T-helper 2 cell (primary cell): ENCODE data around the gene EEPD1.
"Not testable (repeated sequence)": the region's sequence is repeated elsewhere in the genome, so short reads cannot be mapped to it uniquely, and the experiment has no call there.

ENCODE experiments used
- DNase-seq, 5 experiments: peaks; one replicate each; pipeline versions ENCODE4 v3.0.0 to v3.0.0-alpha.2; 2012 to 2022

The EEPD1 gene

DNA sequence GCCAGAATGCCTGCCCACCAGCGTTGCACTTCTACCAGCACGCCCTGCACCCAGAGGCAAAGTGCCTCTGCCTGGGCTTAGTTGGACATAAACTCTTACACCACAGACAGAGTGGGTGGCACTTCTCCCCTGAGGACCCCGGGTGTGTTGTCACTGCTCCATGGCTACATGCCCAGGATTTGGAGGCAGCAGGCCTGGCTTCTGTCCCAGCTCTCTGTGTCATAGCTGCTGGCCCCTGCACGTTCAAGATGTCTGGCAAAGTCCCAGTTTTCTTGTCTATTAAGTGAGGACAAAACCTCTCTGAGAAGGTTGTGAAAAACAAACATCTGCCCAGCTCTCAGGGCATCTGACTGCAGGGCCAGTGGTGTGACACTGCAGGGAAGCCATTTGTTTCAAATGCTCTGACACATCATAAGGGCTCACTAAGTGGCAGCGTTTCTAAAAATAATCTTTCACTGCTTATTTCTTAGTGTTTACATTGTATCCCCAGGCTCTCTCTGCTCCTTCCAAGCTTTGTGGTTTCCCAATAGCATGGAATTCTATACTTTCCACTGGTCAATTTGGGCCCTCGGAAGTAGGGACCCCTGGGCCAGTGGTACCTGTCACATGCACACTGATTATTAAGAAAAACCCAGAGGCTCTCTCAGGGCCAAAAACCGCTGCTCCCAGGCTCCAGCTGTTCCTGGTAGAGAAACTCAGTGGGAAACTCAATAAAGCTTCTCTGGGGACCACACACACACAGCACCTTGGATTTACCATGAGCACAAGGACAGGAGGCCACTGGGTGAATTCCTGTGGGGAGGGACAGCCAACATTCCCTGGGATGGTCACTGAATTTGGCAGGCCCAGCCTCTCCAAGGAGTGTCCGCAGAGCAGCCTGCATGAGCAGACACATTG lies 150.4 kb downstream of the EEPD1 start:
- DNase-seq: no peak

DNA sequence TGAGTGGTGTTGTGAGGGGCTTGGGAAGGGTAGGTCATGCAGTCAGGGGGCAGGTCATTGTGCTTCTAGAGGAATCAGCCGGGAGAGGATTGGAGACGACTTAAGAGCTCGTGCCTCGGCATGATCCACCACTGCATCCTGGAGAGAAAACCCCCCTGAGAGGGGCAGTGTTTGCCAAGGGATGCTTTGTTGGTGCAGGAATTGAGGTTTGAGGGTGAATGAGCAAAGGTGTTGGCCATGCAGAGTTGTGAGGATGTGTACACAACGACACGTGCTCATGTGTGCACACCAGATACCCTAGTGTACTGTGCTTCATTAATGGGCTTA lies 151.0 kb downstream of the EEPD1 start:
- DNase-seq: no peak

DNA sequence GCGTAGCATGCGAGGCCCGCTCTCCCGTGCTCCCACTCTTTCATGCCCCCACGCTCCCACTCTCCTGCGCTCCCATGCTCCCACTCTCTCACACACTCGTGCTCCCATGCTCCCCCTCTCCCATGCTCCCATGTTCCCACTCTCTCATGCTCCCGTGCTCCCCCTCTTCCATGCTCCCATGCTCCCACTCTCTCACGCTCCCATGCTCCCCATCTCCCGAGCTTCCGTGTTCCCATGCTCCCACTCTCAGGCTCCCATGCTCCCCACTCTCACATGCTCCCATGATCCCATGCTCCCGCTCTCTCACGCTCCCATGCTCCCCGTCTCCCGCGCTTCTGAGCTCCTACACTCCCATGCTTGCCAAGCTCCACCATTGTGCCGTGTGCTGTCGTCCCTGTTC lies 152.2 kb downstream of the EEPD1 start:
- DNase-seq: no peak

DNA sequence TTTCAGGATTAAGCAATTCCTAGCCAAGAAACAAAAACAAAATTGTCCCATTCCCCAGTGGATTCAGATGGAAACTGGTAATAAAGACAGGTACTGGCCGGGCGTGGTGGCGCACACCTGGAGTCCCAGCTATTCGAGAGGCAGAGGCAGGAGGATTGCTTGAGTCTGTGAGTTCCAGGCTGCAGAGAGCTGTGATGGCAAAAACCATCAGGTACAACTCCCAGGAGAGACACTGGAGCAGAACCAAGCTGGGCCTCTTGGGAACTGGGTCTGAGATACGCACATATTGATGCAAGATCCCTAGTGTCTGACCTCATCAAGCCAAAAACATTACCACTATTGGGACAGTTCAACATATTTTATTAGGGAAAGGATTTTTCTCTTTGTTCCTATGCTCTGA lies 152.6 kb downstream of the EEPD1 start:
- DNase-seq: no peak

DNA sequence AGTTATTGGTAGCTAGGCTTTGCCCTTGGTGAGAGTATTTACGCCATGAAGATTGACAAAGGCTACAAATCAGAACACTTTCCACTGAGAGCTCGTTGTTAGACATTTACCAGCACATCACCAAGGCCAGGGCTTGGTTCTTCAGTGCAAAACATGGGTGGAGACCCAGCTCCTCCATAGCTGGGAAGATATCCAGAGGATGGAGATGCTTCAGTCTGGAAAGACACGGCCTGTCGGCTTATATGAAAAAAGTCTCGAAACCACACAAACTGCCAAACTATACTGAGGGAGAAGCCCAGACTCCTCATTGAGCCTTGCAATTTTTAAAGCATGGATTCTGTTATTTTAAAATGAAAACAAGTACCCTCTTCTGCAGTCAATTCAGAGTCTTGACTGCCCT lies 153.2 kb downstream of the EEPD1 start:
- DNase-seq: no peak

DNA sequence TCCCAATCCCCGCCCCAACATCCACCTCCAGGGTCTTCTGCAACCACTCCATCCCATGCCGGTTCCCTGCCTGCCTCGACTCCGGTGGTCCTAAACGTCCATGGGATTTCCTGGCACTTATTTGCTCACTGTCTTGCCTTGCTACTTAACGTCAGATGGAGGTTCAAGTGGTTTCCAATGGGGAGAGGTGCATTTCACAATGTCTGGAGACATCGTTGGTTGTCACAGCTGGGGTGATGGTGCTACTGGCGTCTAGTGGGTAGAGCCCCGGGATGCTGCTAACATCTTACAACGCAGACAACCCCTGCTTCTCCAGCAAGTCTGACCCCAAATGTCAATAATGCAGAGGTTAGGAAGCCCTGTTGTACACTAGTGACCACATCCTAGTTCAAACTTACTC lies 153.7 kb downstream of the EEPD1 start:
- no peak for DNase-seq

DNA sequence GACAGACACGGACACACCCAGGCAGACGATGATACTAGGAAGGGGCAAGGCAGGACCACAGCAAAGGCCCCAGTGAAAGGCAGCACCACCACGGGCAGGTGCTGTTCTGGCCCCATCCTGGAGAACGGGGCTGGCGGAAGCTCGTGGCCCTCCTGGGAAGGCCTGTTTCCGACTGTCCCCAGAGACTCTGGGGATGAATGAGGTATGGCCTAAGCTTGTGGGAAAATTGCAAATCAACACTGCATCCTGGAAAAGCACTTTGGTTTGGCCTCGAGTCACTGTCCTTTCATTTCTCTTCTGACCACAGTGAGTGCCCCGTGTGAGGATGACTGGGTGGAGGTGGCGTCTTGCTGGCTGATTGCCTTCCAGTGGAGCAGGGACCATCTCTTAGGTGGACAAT lies 155.0 kb downstream of the EEPD1 start:
- no peak for DNase-seq

DNA sequence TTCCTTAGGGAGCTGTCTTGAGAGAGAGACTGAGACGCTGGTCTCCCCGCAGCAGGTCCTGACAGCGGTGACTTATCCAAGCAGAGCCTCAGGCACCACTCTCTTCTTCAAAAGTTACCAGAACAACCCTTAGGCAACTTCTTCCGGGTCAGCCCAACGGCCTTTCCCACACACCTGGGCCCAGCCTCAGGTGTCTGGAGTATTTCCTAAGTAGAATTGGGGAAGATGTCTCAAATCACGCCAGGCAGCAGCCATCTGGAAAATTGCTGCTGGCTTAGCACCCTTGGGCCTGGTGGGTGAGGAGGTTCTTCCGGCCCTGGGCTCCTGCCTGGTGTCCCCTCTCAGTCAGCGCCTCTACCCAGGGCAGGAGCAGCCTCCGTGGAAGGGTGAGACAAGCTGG lies 156.2 kb downstream of the EEPD1 start:
- no peak for DNase-seq

DNA sequence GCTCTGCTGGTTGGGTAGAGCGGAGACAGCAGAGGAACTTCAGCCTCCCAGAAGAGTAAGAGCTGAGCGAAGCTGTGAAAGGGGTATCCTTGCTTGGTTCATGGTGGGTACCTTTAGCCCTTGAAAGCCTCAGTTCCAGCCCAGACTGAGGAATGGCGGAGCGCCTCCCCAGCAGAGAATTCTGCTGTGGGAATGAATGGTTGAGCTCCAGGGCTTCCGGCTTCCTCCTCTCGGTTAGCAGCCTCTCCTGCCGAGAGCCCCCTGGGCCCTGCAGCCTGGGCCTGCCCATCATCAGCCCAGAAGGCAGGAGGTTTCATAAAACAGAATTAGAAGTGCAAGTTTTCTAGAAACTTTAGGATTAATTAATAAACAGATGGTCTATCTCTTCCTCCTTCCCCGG lies 156.7 kb downstream of the EEPD1 start:
- no peak for DNase-seq

DNA sequence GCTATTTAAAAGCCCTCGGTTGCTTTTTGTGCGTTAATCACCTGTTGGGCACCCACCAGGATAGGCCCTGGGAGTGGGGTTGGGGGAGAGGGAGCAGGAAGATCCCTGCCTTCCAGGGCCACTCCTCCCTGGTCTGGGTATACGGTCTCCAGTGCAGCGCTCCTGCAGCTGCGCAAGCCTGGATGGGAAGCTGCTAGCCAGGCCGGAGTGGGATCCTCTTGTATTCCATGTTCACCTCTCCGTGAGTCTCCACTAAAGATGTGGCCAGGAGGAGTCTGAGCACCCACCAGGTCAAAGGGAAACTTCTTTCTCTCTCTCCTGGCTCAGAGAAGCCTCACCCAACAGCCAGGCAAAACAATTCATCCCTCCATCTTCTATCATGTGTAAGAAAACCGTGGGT lies 157.8 kb downstream of the EEPD1 start:
- DNase-seq: no peak

DNA sequence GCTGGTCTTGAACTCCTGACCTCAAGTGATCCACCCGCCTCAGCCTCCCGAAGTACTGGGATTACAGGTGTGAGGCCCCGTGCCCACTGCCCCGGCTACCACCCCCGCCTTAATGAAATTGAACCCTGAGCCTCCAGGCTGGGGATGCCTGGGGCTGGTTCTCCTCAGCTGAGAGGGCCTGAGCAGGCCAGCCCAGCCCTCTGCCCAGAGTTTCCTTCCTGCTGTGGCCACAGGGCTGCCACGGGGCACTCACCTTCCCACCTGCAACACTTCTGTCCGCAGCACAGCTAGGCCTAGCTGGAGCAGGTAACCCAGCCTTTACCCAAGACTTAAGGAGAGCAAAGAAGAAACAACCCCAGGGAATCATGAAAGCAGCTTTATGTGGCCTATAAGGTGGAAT lies 158.5 kb downstream of the EEPD1 start:
- DNase-seq: no peak

DNA sequence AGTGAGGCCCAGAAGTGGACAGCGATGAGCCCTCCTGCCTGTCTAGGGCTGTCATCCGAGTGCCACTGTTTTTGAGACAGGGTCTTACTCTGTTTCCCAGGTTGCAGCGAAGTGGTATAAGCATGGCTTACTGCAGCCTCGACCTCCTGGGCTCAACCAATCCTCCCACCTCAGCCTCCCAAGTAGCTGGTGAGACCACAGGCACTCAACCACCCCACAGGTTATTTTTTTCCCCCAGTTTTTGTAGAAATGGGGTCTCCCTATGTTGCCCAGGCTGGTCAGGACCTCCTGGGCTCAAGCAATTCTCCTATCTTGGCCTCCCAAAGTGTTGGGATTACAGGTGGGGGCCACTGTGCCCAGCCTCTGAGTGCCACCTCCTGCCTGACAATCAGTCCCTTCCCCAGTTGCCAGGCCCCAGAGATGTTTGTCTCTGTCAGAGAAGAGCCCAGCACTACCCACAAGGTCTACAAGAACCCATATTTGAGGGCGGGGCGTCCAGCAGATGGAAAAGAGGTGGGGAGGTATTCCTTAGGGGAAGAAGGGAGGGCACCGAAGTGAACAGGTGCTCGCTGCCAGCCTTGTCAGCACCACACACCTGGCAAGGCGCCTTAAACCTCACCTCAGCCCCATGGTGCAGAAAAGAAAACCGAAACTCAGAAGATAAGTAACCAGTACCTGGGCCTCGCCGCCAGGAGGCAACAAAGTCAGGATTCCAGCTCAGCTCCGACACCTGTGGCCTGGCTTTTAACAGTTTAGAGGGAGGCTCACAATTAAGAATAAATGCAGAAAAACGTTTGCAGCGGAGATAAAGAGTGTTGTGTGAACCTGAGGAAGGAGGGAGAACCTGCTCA lies 159.2 kb downstream of the EEPD1 start:
- peak in 2 of 5 experiments; percentile 27 to 77 for DNase-seq

DNA sequence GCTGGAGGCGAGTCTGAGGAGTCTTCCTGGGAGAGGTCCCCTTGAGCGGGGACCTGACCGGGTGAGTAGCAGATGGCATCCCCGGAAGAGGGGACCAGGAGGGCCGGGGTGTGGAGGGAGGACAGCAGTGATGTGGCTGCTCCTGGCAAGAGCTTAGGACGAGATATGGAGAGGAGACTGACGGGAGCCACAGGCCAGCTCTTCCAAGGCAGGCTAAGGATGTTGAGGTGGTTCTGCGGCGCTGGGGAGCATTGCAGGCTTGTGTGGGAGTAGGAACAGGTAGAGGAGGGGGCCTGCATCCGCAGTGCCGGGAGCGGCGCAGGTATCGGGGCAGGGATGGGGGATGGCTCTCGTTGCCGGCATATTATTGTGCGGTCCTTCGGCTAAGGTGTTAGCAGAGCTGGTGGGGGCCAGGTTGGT lies 159.9 kb downstream of the EEPD1 start:
- no peak for DNase-seq

DNA sequence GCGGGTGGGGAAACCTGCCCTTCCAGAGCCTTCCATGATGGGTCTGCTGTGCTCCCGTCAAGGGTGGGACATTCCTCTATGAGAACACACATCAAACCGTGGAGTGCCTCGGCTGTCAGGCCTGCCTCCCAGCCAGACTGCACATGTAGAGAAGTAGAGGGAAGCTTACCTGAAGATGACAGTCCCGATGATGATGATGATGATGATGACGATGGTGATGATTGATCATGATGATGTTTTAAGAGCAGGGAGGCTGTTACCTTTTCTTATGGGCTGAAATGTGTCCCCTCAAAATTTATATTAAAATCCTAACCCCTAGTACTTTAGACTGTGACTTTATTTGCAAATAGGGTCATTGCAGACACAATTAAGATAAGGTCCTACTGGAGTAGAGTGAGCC lies 160.6 kb downstream of the EEPD1 start:
- no peak for DNase-seq

DNA sequence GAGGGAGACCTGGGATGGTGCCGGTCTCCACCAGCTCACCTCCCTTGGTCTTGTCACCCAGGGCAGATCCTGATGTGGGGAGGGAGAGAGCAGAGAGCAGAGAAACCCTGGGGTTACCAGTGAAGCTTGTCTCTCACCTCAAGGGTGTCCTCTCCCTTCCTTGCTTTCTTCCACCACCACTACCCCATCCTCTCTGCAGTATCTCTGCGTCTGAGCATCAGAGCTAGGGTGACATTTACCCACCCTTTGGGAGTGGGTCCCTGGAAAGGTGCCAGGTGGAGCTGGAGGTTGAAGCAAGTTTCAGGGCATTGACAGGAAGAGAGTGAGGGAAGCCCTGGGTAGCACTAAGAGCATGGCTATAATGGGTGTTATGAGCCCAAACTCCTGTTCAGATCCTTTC lies 161.4 kb downstream of the EEPD1 start:
- no peak for DNase-seq

DNA sequence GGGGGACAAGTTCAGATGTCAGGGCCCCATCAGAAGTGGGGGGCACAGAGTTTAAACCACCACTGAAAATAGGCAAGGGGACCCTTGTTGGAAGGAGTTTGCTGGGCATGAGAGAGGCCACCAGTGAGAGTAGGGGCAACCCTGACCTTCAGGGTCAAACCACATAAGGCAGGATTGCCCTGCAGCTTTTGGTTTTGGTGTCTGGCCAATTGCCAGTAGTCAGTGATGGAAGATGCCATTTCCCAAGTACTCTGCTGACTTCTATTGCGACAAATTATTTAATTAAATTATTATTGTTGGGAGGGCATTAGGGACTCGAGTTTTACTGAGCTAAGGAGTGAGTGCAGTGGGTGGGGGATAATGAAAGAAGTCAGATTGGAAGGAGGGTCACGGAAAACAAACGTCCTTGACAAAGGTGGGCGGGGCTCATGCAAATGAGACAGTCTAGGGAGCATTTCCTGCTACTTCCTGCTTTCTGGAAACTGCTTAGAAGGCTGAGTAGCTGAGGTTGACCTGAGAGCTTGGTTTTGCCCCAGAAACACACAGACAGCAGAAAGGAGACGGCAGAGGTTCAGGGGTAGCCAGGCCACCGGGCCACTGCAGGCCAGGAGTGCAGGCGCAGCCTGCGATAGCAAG lies 162.4 kb downstream of the EEPD1 start:
- no peak for DNase-seq

DNA sequence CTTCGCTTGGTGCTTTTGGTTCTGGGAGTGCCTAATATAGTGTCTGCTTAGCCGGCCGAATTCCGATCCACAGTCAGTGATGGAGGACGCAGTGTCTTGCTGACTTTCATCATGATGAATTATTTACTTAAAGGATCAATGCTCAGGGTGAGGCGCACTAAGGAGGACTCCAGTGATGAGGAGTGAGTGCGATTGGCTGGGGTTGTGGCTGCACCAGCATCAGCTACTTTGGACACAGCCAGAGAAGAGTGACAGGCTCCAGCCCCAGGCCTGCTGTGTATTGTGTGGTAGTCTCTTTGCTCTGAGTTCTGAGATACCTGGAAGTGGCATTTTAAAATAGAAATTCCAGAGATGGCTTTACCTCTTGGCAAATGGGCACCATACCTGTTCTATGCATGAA lies 163.3 kb downstream of the EEPD1 start:
- DNase-seq: no peak

DNA sequence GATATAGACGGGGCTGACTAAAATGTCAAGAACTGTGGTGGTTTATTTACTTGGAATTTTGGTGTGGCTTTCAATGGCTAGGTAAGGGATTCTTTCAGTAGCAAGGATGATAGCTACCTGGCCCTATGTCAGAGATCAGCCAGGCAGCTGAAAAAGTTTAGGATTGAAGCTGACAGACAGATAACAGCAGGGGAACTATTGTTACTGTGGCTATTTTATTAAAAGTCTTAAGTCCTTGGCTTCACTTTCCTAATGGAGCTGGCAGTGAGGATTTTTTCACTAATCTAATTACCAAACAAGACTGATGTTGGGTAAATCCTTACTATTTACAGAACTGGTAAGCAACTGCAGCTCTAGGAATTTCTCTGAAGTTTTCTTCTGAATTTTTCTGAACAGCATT lies 164.2 kb downstream of the EEPD1 start:
- DNase-seq: no peak

DNA sequence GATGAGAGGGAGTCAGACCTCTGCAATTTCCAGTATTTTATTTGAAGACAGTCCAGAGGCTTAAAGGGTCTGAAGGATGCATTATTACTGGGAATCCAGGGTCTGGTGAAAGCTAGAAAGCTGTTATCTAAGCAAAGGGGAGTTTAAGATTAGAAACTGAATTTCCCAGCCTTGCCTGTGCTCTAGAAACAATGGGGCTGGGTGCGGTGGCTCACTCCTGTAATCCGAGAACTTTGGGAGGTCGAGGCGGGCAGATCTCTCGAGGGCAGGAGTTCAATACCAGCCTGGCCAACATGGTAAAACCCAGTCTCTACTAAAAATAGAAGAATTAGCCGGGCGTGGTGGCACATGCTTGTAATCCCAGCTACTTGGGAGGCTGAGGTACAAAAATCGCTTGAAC lies 165.1 kb downstream of the EEPD1 start:
- DNase-seq: no peak

DNA sequence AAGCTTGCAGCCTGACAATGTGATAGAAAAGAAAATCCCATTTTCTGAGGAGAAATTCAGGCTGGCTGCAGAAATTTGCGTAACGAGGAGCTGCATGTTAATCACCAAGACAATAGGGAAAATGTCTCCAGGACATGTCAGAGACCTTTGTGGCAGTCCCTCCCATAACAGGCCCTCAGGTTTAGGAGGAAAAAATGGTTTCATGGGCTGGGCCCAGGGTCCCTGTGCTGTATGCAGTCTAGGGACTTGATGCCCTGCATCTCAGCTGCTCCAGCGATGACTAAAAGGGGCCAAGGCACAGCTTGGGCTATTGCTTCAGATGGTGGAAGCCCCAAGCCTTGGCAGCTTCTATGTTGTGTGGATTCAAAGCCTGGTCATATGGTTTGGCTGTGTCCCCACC lies 168.2 kb downstream of the EEPD1 start:
- not testable (repeated sequence) for DNase-seq

DNA sequence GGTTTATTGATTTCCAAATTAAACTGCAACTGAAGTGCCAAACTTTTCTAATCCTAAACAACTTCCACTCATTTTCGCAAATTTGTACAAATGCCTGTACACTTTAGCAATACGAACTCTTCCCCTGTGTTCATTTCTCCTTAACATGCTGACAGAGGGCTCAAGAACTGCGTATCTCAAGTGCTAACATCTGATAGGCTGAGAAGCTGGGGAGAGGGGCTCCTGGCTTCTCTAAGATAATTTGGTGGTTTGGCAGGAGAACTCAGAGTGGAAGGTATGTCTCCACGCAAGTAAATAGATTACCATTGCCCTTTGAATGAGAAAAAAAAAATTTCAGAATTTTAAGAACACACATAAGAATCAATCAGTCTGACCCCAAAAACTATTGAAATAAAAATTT lies 183.3 kb downstream of the EEPD1 start:
- no peak for DNase-seq

DNA sequence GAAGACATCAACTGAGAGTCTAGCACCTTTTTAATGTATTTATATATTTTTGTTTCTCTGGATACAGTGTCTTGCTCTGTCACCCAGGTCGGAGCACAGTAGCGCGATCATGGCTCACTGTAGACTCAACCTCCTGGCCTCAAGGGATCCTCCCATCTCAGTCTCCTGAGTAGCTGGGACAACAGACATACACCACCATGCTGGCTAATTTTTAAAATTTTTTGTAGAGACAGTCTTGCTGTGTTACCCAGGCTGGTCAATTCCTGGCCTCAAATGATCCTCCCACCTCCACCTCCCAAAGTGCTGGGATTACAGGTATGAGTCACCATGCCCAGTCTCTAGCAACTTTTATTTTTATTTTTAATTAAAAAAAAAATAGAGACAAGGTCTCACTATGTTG lies 185.2 kb downstream of the EEPD1 start:
- no peak for DNase-seq

DNA sequence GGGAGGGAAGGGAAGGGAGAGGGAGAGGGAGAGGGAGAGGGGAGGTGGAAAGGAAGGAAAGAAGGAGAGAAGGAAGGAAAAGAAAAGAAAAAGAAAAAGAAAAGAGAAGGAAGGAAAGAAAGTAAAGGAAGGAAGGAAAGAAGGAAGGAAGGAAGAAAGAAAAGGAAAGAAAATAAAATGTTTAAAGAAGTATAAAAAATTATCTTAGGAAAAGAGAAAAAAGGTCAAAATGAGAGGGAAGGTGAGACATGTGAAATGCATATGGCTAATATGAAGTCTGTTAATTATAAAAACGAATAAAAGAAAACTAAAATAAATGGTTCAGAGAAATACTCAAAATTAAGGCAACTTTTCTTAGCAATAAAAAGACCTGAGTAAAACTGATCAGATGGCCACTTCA lies 190.5 kb downstream of the EEPD1 start:
- no peak for DNase-seq

DNA sequence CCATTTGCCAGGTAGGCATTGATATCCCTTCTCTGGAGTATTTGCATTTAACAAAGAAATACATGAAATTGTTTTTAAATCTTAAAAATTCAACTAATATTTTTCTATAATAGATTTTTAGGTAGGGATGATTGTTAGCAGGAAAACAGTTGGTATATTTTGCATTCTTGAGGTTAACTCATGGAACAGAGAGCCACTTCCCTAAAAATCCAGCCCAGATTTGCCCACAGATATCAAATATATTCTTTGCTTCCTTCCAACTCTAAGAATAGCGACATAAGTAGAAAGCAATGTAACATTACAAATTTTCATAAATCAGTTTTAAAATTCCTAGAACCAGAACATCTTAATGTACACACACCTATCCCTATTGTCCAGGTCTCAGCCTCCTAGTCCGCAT lies 191.6 kb downstream of the EEPD1 start:
- DNase-seq: no peak
